ENCODE results near the gene SNRK. TPM values are rescaled to one million over a fixed set of nuclear protein-coding genes. Genes with fewer than 3 reads are reported as not detected.

Gene SNRK
- total RNA-seq, 1 experiment from 2014 or later = 12.0 TPM

- no peaks in the 10 kb centered on the region for H3K27me3 ChIP-seq (ENCODE audit: insufficient read depth, low read length)
- no peak overlapping the region for H2BK5ac ChIP-seq (ENCODE audit: insufficient read length, low read length)
- H3K79me1 ChIP-seq (ENCODE audit: insufficient read depth, low read depth, low read length, poor library complexity, severe bottlenecking) = no peaks in the 10 kb centered on the region
- no peak overlapping the region for H3K18ac ChIP-seq (ENCODE audit: insufficient read length, low read depth, low read length)
- no peak overlapping the region for H3K4me2 ChIP-seq (ENCODE audit: insufficient read depth, insufficient read length, low read length)
- no peak overlapping the region for H4K91ac ChIP-seq (ENCODE audit: insufficient read length, low read depth, low read length)
- no peaks in the 10 kb centered on the region for H3K23me2 ChIP-seq (ENCODE audit: insufficient read length, low read depth, low read length, poor library complexity, severe bottlenecking)
- no peaks in the 10 kb centered on the region for H3K36me3 Mint-ChIP-seq (ENCODE audit: insufficient read depth in 1 of 3, low read depth in 3 of 3)
- no peak overlapping the region for H2AFZ ChIP-seq (ENCODE audit: low read length)
- H3K9ac ChIP-seq (ENCODE audit: extremely low read depth, insufficient read length, low read length) = no peak overlapping the region
- H3K14ac ChIP-seq (ENCODE audit: insufficient read depth, low read length) = no peak overlapping the region
- TF ChIP-seq CTCF (conservative IDR thresholded peaks at IDR 0.05) = no peak
- no peaks in the 10 kb centered on the region; a peak in 1 of 5 replicates for H3K9me3 Mint-ChIP-seq
- no peak overlapping the region for H3K27ac Mint-ChIP-seq
- H3K56ac ChIP-seq (ENCODE audit: insufficient read length, low read depth, low read length) = no peak overlapping the region
- H3K23ac ChIP-seq (ENCODE audit: insufficient read length, low read depth, low read length) = no peak overlapping the region
- no peak overlapping the region for H2BK20ac ChIP-seq (ENCODE audit: low read depth, low read length, poor library complexity, severe bottlenecking)
- no peak overlapping the region for H3T11ph ChIP-seq (ENCODE audit: low read length)
- H4K8ac ChIP-seq (replicated peaks; ENCODE audit: insufficient read length, low read depth, low read length) = no peak overlapping the region
- no peaks in the 10 kb centered on the region for H4K20me1 ChIP-seq (ENCODE audit: control insufficient read depth, insufficient read depth, insufficient read length)
- no peak overlapping the region for H2BK15ac ChIP-seq (ENCODE audit: low read depth, low read length)
- peaks cover 14% of the 10 kb centered on the region in 2 experiments for H3K4me1 Mint-ChIP-seq
- WGBS (ENCODE audit: extremely low coverage, insufficient read length, low lambda C conversion rate) = no CpG with 5 or more reads among the region's 2 CpGs
- H3K27me3 Mint-ChIP-seq (ENCODE audit: low read depth) = peaks cover 15% of the 10 kb centered on the region
- H4K5ac ChIP-seq (ENCODE audit: insufficient read length, low read depth, low read length) = no peak overlapping the region
- no peaks in the 10 kb centered on the region for H3K4me1 ChIP-seq (ENCODE audit: insufficient read depth, low read length)
- H3K9me3 ChIP-seq (ENCODE audit: control insufficient read depth, low read depth, low read length) = no peaks in the 10 kb centered on the region
- DNase-seq = no peak
- no peak overlapping the region for H2BK12ac ChIP-seq (ENCODE audit: insufficient read length, low read depth, low read length)
- no peak overlapping the region for H3K27ac ChIP-seq (ENCODE audit: insufficient read length, low read depth, low read length)
- no peak overlapping the region for H2AK5ac ChIP-seq (ENCODE audit: insufficient read length, low read length)
- H3K4me3 Mint-ChIP-seq = no peak overlapping the region
- no peak overlapping the region for H2BK120ac ChIP-seq (ENCODE audit: low read depth, low read length, poor library complexity, severe bottlenecking)
- no peaks in the 10 kb centered on the region for H3K79me2 ChIP-seq (ENCODE audit: insufficient read depth, low read length)
- no peak overlapping the region for H3K4ac ChIP-seq (ENCODE audit: low read depth, low read length)
Observed at GRCh38 chr3:43281020-43281419, 5.3 kb upstream of the SNRK start.
